Measurements from ENCODE around the gene TSGA10IP.

DNA sequence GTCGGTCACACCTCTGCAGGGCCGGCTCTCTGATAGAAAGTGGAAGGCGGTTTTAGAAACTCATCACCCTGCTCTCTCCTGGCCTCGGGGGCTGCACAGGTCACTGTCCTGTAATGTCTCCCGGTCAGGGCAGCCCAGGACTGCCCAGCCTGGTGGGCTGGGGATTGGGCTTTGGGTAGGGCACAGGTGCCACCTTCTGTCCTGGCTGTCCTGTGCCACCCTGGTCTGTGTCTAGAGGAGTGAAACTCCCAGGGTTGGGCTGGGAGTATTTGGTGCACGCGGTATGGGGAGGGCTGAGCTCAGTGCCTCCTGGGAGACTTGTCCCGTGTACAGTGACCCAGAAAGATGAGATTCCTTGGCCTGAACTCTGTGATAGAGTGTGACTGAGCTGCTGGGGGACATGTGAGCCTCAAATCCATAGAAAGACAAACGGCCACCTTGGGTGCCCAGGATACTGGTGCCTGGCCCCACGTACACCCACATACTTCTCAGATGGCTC lies 34.0 kb downstream of the TSGA10IP start:
- no peak for TF ChIP-seq ZNF274 (IDR thresholded peaks at IDR 0.05; ENCODE audit: insufficient read depth, insufficient read length)
- TF ChIP-seq, protein P1, sequence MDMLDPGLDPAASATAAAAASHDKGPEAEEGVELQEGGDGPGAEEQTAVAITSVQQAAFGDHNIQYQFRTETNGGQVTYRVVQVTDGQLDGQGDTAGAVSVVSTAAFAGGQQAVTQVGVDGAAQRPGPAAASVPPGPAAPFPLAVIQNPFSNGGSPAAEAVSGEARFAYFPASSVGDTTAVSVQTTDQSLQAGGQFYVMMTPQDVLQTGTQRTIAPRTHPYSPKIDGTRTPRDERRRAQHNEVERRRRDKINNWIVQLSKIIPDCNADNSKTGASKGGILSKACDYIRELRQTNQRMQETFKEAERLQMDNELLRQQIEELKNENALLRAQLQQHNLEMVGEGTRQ (IDR thresholded peaks at IDR 0.05; ENCODE audit: borderline replicate concordance, low read depth, low read length): no peak
- TF ChIP-seq, protein P2, sequence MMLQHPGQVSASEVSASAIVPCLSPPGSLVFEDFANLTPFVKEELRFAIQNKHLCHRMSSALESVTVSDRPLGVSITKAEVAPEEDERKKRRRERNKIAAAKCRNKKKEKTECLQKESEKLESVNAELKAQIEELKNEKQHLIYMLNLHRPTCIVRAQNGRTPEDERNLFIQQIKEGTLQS (IDR thresholded peaks at IDR 0.05; ENCODE audit: borderline replicate concordance, extremely low read depth, low read depth, low read length): no peak
